Endothelial cell of umbilical vein (primary cell): Measurements from ENCODE around the gene P3H2.

Experiments
- MAX ChIP-seq: IDR thresholded peaks from 2 replicates; pipeline ENCODE4 v1.6.1; 2011; ENCODE audit not compliant: insufficient read depth, insufficient read length
- POLR2A ChIP-seq: IDR thresholded peaks from 2 replicates; pipeline ENCODE4 v1.6.1; 2012; ENCODE audit warnings: low read depth, mild to moderate bottlenecking, control low read depth, low read length
- POLR2AphosphoS5 ChIP-seq: IDR thresholded peaks from 2 replicates; pipeline ENCODE4 v1.6.1; 2012; ENCODE audit warnings: low read depth, mild to moderate bottlenecking, control low read depth, low read length, moderate library complexity; ENCODE audit not compliant: insufficient read depth
- TF ChIP-seq, protein P1 (sequence below), 2 donors: IDR thresholded peaks; 1 replicate in 1 of 2; 2 replicates in 1 of 2; pipeline ENCODE4 v1.5.1; 2011; ENCODE audit warnings: low read length in 2 of 2, mild to moderate bottlenecking in 2 of 2, moderate library complexity in 2 of 2, control low read depth in 1 of 2, inconsistent platforms in 1 of 2, low read depth in 1 of 2; ENCODE audit not compliant: insufficient read depth in 1 of 2; ENCODE audit errors: extremely low read depth in 1 of 2

DNA sequence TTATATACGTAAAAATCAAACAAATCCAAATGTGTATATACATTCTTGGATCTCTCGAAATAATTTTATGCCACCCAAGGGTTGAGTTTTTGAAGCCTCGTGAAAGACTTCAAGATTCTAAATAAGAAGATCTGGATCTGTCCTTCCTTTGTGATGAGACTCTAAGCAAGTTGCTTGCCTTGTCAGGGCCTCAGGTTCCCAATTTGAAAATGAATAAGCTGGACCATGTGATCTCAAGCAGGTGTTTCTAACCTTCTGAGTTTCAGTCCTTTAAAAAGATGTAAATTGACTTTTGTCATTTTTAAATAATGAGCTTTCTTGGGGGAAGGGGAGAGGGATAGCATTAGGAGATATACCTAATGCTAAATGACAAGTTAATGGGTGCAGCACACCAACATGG lies 137.1 kb downstream of the P3H2 start:
- TF ChIP-seq POLR2AphosphoS5 (no peak), POLR2A (no peak), MAX (no peak)
- TF ChIP-seq, protein P1, sequence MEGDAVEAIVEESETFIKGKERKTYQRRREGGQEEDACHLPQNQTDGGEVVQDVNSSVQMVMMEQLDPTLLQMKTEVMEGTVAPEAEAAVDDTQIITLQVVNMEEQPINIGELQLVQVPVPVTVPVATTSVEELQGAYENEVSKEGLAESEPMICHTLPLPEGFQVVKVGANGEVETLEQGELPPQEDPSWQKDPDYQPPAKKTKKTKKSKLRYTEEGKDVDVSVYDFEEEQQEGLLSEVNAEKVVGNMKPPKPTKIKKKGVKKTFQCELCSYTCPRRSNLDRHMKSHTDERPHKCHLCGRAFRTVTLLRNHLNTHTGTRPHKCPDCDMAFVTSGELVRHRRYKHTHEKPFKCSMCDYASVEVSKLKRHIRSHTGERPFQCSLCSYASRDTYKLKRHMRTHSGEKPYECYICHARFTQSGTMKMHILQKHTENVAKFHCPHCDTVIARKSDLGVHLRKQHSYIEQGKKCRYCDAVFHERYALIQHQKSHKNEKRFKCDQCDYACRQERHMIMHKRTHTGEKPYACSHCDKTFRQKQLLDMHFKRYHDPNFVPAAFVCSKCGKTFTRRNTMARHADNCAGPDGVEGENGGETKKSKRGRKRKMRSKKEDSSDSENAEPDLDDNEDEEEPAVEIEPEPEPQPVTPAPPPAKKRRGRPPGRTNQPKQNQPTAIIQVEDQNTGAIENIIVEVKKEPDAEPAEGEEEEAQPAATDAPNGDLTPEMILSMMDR (IDR thresholded peaks at IDR 0.05; ENCODE audit: extremely low read depth in 1 of 2, insufficient read depth in 1 of 2, low read depth in 1 of 2, low read length in 2 of 2): no peak
